H7 (cell line): Measurements from ENCODE around the gene CHRM5. TPM values are rescaled to one million over a fixed set of nuclear protein-coding genes. Genes with fewer than 3 reads are reported as not detected.
A peak's percentile ranks its signal among the peaks of the same experiment; 100 is the strongest.

Experiments used
- DNase-seq: peaks from one replicate; pipeline ENCODE4 v3.0.0; 2012
- H3K27me3 ChIP-seq: 2 replicates; pipeline ENCODE4 v1.6.0; 2011; ENCODE audit warnings: mild to moderate bottlenecking, low read length; ENCODE audit not compliant: control insufficient read depth, insufficient read depth
- H3K36me3 ChIP-seq: replicated peaks from 2 replicates; pipeline ENCODE4 v1.5.1; 2011; ENCODE audit warnings: low read length; ENCODE audit not compliant: control insufficient read depth, insufficient read depth
- H3K4me3 ChIP-seq: 2 replicates; pipeline ENCODE4 v1.5.1; 2011; ENCODE audit warnings: low read depth, mild to moderate bottlenecking, control low read depth, low read length, moderate library complexity; ENCODE audit not compliant: insufficient read depth
- total RNA-seq: library from RNA; depleted of rRNA; stranded (reverse); fragments of >200 nt; shearing (Covaris generic); gene quantifications from 2 replicates; pipeline ENCODE4 v1.2.3, GENCODE V29; 2014; rRNA removed

CHRM5 gene
- total RNA-seq: not detected in 2 replicates

- H3K36me3 ChIP-seq: no peaks in the 10 kb centered on the region
- DNase-seq: no peak
- no peak within 1 kb of the TSS for H3K4me3 ChIP-seq
- no peaks in the 10 kb centered on the region for H3K27me3 ChIP-seq
Observed at GRCh38 chr15:33968224-33968623, at the start of gene CHRM5. TSS of gene CHRM5 (plus strand) at chr15:33968497. CDS start at chr15:34062718, 94,221 bp downstream.

GRCh38 chr15:33923446-33923845 lies 44.9 kb upstream of the CHRM5 start:
- no peak for DNase-seq
- no peak overlapping the region for H3K4me3 ChIP-seq
- H3K27me3 ChIP-seq: no peaks in the 10 kb centered on the region
- H3K36me3 ChIP-seq: no peaks in the 10 kb centered on the region

GRCh38 chr15:33926260-33926659 lies 42.0 kb upstream of the CHRM5 start:
- Histone ChIP-seq H3K27me3 (no peaks in the 10 kb centered on the region), H3K4me3 (no peak overlapping the region), H3K36me3 (no peaks in the 10 kb centered on the region)
- DNase-seq: no peak

GRCh38 chr15:33932734-33933133 lies 35.6 kb upstream of the CHRM5 start:
- H3K27me3 ChIP-seq: no peaks in the 10 kb centered on the region
- no peaks in the 10 kb centered on the region for H3K36me3 ChIP-seq

GRCh38 chr15:33934396-33934795 lies 33.9 kb upstream of the CHRM5 start:
- Histone ChIP-seq H3K36me3 (no peaks in the 10 kb centered on the region), H3K27me3 (no peaks in the 10 kb centered on the region), H3K4me3 (no peak overlapping the region)
- no peak for DNase-seq

More at GRCh38 chr15:33932734-33933133, 35.6 kb upstream of the CHRM5 start:
- no peak overlapping the region for H3K4me3 ChIP-seq
- no peak for DNase-seq

GRCh38 chr15:33934921-33935320 lies 33.4 kb upstream of the CHRM5 start:
- DNase-seq: no peak
- Histone ChIP-seq H3K27me3 (no peaks in the 10 kb centered on the region), H3K36me3 (no peaks in the 10 kb centered on the region), H3K4me3 (no peak overlapping the region)

- Histone ChIP-seq H3K4me3 (no peak overlapping the region), H3K27me3 (no peaks in the 10 kb centered on the region), H3K36me3 (no peaks in the 10 kb centered on the region)
- DNase-seq: no peak
Observed at GRCh38 chr15:33941279-33942063, 26.8 kb upstream of the CHRM5 start.

- no peak overlapping the region for H3K4me3 ChIP-seq
- H3K27me3 ChIP-seq: no peaks in the 10 kb centered on the region
- H3K36me3 ChIP-seq: no peaks in the 10 kb centered on the region
- DNase-seq: no peak
Observed at GRCh38 chr15:33946152-33946551, 22.1 kb upstream of the CHRM5 start.

GRCh38 chr15:33955945-33956344 lies 12.4 kb upstream of the CHRM5 start:
- H3K36me3 ChIP-seq: no peaks in the 10 kb centered on the region
- H3K27me3 ChIP-seq: no peaks in the 10 kb centered on the region
- DNase-seq: no peak
- H3K4me3 ChIP-seq: no peak overlapping the region

- DNase-seq: no peak
- Histone ChIP-seq H3K36me3 (no peaks in the 10 kb centered on the region), H3K4me3 (no peak overlapping the region), H3K27me3 (no peaks in the 10 kb centered on the region)
Observed at GRCh38 chr15:33956397-33956796, 11.9 kb upstream of the CHRM5 start.

GRCh38 chr15:33959844-33960548 lies 8.3 kb upstream of the CHRM5 start:
- H3K4me3 ChIP-seq: no peak overlapping the region
- no peaks in the 10 kb centered on the region for H3K27me3 ChIP-seq
- DNase-seq: no peak
- H3K36me3 ChIP-seq: no peaks in the 10 kb centered on the region

GRCh38 chr15:33960549-33960935 lies 7.8 kb upstream of the CHRM5 start:
- no peak for DNase-seq
- no peak overlapping the region for H3K4me3 ChIP-seq
- H3K36me3 ChIP-seq: no peaks in the 10 kb centered on the region
- no peaks in the 10 kb centered on the region for H3K27me3 ChIP-seq

- Histone ChIP-seq H3K27me3 (no peaks in the 10 kb centered on the region), H3K36me3 (no peaks in the 10 kb centered on the region), H3K4me3 (no peak overlapping the region)
- peak; percentile 46 for DNase-seq
Observed at GRCh38 chr15:33963831-33964664, 4.2 kb upstream of the CHRM5 start.

GRCh38 chr15:33964665-33965040 lies 3.6 kb upstream of the CHRM5 start:
- H3K4me3 ChIP-seq: no peak overlapping the region

More at GRCh38 chr15:33964665-33965040, 3.6 kb upstream of the CHRM5 start:
- DNase-seq: no peak
- Histone ChIP-seq H3K27me3 (no peaks in the 10 kb centered on the region), H3K36me3 (no peaks in the 10 kb centered on the region)
